Activated CD4-positive, alpha-beta T cell treated with anti-CD3 and anti-CD28 coated beads, Interleukin-2, amount 50 U/mL, for 48 hours (primary cell): ENCODE results near the gene NOS3.
"Not testable (repeated sequence)": the region's sequence is repeated elsewhere in the genome, so short reads cannot be mapped to it uniquely, and the experiment has no call there.

Source experiments
- DNase-seq, 2 experiments: peaks; one replicate each; pipeline ENCODE4 v3.0.0-alpha.2; 2020

Gene NOS3

DNA sequence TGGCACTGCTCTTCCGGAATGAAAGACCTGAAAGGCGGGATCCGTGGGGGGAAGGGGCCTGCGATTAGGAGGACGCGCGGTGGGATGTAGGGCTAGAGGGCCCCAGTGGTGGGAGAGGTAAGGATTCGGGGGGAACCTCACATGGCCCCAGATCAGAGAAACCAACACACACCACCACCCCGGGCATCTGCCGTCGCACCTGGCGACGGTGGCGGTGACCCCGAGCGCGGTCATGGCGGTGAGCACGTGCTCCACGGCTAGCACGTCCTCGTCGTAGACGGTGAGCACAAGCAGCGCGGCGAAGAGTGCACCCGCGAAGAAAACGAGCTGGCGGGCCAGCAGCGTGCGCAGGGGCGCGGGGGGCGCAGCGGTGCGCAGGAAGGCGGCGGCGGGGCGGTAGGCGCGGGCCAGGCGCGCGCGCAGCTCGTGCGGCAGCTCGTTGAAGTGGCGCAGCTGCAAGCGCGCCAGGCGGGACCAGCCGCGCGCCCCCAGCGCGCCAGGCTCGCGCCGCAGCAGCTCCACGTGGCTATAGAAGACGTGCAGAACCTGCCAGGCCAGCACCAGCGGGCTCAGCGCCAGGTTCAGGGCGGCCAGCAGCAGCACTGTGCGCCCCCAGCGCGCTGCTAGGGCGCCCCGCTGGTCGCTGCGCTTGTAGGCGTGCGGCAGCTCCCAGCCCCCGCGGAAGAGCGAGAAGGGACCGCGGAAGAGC, 27.8 kb downstream of the NOS3 start:
- peak in 1 of 2 experiments; percentile 51 for DNase-seq

DNA sequence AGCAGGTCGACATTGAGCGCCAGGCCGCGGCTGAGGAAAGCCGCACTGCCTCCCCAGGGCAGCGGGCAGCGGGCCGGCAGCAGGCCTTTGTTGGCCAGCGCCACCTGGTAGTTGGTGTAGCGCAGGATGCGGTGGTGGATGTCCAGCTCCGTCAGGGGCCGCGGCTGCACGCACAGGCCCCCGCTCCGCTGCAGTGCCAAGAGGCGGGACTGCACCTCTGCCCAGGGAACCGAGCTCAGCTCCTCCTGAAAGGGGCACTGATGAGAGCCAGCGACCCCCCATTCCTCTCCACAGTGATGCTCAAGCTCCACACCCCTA, 28.3 kb downstream of the NOS3 start:
- no peak for DNase-seq

DNA sequence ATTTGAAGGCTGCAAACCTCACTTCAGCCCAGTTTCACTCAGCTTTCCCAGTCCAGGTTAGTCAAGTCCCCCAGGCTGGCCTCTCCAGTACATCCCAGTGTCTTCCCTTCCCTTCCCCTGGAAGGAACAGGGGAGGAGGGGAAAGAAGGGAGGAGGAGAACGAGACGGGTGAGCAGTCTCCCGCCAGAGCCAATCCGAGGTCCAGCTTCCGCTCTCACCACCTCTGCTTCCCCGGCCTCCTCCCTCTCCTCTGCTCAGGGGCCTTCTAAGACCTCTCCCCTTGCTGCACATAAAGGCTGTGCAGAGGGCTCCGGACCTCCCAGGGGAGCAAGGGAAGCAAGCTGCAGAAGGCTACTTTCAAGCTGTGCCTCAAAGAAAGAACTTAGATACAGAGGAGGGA, 29.4 kb downstream of the NOS3 start:
- no peak for DNase-seq

DNA sequence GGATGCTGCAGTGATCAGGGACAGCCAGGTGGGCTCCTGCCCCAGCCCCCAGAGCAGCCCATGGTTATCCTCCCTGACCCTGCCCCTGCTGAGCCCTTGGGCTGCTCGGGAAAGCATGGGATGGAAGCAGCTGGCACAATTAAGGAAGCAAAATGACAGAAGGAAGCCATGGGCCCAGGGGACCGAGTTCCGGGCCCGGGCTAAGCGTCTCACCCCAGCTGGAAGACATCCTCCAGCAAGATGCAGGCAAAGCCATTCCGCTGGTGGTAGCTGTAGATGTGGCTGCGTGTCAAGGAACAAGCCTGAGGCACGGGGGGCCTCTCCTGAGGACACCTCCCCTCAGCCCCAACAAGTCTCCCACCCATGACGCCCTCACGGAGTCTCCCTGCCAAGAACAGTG, 32.4 kb downstream of the NOS3 start:
- DNase-seq = no peak

DNA sequence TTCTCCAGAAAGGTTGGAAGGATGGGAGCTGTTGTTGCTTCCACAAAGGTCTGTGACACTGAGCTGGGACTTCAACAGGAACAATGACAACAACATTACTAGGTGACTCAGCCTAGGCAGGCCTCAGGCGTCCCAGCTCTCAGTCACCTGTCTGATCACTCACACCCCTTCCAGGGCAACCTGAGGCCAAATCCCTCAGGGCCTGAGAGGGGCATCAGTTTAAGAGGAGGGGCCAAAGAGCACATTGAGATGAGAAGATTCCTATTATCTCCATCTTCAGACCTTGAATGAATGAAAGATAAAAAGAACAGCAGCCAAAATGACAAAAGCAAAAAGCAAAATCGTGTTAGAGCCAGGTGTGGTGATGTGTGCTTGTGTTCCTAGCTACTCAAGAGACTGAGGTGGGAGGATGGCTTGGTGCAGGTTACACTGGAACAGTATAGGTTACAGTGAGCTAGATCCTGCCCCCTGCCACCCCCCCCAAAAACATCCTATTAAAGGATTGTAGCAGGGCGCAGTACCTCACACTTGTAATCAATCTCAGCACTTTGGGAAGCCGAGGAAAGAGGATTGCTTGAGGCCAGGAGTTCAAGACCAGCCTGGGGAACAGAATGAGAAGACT, 33.7 kb downstream of the NOS3 start, which contains the start of gene ATG9B:
Gene ATG9B (minus strand): TSS at position 60 of the 622 bp plus-strand sequence. CDS start 71 bp downstream, outside the sequence.
- DNase-seq = no peak

DNA sequence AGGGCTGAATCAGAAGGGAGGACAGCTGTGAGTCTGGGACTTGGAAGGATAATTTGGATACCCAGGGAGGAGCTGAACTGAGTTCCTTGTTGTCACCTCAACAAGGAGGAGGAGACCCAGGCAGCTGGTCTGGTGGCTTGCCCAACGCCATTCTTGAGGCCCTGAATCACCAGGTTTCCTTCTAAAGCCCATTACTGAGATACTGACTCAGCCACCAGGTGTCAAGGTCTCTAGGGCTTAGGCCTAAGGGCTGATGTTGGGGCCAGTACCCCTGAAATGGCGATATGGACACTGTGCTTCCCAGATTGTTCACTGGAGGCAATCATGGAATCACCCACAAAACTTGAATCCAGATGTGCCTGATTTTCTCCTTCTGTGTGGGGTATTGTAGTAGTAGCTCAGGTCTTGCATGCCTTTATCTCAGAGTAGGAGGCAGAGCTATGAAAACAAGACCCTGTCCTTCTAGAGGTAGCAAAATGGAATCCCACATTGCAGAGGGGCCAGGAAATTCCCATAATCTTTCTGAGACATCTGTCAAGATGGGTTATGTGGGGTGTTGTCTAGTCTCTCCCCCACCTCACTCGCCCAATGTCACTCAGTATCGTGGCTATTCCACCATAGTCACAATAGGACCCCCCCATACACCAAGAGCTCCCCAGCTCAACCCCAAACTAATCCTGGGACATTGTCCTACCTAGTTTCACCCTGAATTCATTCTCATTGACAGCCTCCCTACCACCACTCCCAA, 35.3 kb downstream of the NOS3 start:
- DNase-seq = no peak

DNA sequence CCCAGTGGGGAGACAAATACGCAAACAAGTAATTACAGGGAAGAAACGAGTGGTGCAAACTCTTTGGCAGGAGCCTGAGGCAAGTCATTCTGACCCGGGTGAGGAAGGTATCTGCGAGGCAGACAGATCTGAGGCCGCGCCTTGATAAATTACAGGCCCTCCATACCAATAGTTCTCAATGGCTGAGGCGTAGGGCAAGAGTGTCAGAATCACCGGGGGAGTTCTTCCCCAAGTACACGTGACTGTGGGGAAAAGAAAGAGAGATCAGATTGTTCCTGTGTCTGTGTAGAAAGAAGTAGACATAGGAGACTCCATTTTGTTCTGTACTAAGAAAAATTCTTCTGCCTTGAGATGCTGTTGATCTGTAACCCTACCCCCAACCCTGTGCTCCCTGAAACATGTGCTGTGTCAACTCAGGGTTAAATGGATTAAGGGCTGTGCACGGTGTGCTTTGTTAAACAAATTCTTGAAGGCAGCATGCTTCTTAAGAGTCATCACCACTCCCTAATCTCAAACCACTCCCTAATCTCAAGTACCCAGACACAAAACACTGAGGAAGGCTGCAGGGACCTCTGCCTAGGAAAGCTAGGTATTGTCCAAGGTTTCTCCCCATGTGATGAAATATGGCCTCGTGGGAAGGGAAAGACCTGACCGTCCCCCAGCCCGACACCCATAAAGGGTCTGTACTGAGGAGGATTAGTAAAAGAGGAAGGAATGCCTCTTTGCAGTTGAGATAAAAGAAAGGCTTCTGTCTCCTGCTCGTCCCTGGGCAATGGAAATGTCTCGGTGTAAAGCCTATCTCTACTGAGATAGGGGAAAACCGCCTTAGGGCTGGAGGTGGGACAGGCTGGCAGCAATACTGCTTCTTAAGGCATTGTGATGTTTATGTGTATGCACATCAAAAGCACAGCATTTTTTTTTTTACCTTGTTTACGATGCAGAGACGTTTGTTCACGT, 36.2 kb downstream of the NOS3 start:
- DNase-seq = not testable (repeated sequence)

DNA sequence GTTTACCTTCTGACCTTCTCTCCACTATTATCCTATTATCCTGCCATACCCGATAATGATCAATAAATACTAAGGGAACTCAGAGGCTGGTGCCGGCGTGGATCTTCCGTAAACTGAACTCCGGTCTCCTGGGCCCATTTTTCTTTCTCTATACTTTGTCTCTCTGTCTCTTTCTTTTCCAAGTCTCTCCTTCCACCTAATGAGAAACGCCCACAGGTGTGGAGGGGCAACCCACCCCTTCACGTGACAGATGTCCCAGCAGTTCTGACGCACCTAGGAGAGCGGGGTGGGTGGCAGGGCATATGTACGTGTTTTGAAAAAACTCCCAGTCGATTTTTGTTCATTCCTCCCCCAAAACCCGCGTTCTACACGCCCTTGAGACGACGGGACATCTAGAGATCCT, 36.9 kb downstream of the NOS3 start:
- not testable (repeated sequence) for DNase-seq

DNA sequence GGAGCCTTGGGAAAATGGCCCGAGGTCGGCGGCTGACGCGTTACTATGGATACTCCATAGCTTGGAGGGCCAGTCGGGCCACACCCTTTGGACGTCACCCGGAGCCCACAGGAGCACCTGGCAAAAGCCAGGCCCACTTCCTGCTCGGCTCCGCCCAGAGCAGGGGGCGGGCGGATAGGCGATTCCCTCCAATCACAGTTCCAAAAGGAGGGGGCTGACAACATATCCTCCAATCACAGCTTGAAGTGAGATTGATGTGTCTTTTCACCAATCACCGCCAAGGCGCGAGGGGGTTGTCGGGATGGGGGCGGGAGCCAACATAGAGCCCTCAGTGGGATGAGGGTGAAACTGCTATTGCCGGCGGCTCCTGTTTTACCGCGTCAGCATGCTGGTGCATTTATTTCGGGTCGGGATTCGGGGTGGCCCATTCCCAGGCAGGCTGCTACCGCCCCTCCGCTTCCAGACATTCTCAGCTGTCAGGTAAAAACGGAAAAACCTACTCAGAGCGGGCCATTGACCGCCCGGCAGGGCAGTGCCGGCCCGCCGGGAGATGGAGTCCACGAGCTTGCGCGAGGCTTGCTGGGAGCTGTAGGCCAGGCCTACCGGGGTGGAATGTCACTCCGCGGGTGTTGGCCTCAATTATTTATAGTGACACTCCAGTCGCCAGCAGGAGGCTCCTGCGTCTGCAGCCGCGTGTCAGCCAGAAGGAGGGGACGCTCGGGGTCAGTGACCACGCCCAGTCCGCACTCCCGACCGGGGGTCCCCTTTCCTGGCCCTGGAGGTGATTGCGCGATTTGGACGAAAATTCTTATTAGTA, 37.5 kb downstream of the NOS3 start, which contains the start of gene ABCB8:
Gene ABCB8 (plus strand): TSS at position 320 of the 817 bp plus-strand sequence. CDS start 66 bp downstream, at position 386.
- peak; percentile 98 to 99 for DNase-seq

DNA sequence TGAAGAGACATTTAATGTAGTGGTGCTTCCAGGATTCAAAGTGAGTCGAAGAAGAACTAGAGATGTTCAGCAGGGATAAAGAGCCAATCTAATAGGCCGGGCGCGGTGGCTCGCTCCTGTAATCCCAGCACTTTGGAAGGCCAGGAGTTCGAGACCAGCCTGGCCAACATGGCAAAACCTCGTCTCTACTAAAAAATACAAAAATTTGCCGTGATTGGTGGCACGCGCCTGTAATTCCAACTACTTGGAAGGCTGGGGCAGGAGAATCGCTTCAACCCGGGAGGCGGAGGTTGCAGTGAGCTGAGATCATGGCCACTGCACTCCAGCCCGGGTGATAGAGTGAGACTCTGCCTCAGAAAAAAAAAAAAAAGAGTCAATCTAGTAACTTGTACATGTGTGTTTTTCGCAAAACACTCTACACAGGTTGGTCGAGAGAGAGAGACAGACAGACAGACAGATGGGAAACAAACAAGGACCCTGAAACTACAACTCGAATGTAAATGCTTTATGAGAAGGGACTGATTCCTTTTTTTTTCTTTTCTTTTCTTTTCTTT, 38.2 kb downstream of the NOS3 start:
- no peak for DNase-seq

DNA sequence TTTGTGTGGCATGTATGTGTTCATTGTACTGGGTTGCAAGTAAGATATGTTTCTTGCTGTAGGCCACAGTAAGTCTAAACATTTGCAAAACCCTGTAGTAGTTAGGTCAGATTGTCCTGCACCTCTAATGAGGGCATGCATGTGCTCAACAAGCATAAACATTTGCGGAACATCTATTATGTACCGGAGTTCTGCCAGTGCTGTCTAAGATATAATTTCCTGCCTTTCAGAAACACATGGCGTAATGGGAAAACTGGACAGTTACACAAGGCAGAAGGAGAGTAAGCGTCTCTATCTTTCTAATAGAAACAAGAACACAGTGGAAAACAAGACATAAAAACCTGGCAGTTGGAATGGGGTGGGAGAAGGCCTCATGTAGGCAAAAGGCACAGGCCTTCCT, 40.2 kb downstream of the NOS3 start:
- no peak for DNase-seq

DNA sequence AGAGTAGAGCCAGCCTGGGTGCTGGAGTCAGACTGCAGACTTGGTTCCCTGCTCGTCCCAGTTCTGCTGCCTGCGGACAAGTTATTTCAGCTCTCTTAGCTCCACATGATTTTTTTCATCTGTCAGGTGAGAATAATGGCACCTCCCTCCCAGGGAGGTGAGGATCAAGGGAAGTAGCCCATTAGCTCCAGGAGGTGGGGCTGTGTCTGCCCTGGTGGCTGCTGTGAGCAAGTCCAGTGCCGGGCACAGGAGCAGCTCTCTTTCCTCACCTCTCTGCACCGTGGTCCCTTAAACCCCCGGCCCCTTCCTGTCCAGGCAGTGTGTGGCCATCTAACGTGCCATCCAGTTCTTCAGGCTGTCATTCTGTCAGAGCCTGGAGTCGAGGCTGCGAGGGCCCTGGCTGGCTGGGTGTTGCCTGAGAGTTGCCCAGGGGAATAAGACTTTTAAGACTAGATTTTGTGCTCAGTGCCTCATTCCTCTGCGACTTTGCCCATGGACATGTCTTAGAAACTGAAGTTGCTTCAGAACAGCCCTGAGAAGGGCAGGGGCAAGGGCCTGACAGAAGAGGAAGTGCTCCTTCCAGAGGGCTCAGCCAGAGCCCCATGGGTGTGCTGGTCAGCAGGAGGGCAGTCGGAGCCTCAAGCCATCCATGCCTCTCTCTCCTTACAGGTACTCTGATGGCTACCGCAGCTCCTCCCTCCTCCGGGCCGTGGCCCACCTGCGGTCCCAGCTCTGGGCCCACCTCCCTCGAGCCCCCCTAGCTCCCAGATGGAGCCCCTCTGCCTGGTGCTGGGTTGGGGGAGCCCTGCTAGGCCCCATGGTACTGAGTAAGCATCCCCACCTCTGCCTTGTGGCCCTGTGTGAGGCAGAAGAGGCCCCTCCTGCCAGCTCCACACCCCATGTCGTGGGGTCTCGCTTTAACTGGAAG, 42.4 kb downstream of the NOS3 start:
- no peak for DNase-seq

DNA sequence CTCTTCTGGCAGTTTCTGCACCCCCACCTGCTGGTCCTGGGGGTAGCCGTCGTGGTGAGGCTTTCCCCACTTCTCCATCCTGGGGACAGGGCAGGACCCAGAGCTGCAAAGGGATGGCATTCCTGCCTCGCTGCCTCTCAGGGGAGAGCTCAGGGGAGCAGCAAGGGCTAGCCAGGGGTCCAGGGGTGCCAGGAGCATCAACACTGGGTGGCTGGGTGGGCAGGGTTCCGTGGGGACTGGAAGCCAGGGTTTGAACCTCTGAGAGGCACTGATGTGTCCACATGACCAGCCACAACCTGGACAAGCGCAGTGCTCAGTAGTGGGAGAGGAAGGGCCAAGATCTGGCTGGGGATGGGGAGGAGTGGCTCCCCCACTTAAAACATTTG, 43.0 kb downstream of the NOS3 start:
- DNase-seq = no peak

DNA sequence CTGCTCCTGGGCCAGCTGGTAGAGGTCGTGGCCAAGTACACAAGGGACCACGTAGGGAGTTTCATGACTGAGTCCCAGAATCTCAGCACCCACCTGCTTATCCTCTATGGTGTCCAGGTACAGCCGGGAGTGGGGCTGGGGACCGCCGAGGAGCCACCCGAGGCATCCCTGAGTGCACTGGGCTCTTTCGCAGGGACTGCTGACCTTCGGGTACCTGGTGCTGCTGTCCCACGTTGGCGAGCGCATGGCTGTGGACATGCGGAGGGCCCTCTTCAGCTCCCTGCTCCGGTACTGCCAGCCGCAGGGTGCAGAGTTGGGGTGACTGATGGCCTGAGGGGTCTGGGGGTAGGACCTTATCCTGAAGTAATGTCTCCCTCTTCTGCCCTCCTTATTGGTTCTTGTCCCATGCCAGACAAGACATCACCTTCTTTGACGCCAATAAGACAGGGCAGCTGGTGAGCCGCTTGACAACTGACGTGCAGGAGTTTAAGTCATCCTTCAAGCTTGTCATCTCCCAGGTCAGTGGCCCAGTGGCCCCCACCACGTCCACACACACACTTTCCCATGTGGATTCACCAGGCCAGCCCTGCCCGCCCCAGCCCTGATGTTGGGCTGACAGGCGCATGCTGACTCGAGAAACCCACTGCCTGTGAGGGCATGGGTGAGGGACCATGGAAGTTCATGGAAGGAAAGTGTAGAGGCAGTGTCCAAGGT, 43.7 kb downstream of the NOS3 start:
- no peak for DNase-seq

DNA sequence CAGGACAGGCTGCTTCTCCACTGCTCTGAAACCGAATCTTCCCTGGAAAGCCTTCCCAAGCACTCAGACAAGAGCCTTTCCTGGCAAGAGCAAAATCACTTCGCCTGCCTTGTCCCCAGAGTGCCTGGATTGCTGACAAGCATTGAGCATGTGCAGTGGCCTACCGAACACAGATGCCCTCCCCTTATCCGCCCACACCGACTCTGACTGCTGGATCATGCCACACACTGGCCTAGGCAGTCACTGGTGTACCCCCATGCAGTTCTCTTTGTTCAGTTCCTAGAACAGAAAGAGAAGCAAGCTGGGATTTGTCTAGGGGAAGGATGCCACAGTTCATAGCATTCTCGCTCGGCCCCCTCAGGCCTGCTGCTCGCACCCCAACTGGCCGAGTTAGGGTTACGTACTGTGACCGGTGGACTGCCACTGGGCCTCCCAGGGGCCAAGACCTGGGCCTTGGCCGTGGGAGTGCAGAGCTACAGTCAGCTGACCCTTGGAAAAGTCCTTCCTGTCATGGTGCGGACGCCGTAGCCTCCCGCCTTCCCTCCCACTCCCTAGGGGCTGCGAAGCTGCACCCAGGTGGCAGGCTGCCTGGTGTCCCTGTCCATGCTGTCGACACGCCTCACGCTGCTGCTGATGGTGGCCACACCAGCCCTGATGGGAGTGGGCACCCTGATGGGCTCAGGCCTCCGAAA, 44.4 kb downstream of the NOS3 start:
- DNase-seq = no peak

DNA sequence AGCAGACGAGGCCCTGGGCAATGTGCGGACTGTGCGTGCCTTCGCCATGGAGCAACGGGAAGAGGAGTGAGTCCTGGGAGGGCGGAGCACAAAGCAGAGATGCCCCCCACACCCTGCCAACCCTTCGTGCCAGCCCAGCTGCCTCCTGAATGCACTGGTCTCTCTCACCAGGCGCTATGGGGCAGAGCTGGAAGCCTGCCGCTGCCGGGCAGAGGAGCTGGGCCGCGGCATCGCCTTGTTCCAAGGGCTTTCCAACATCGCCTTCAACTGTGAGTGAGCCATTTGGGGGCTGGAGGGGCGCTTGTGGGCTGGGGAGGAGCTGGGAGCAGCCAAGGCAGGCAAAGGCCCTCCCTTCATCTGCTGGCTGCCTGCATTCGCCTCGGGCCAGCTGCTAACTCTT, 45.1 kb downstream of the NOS3 start:
- DNase-seq = no peak

DNA sequence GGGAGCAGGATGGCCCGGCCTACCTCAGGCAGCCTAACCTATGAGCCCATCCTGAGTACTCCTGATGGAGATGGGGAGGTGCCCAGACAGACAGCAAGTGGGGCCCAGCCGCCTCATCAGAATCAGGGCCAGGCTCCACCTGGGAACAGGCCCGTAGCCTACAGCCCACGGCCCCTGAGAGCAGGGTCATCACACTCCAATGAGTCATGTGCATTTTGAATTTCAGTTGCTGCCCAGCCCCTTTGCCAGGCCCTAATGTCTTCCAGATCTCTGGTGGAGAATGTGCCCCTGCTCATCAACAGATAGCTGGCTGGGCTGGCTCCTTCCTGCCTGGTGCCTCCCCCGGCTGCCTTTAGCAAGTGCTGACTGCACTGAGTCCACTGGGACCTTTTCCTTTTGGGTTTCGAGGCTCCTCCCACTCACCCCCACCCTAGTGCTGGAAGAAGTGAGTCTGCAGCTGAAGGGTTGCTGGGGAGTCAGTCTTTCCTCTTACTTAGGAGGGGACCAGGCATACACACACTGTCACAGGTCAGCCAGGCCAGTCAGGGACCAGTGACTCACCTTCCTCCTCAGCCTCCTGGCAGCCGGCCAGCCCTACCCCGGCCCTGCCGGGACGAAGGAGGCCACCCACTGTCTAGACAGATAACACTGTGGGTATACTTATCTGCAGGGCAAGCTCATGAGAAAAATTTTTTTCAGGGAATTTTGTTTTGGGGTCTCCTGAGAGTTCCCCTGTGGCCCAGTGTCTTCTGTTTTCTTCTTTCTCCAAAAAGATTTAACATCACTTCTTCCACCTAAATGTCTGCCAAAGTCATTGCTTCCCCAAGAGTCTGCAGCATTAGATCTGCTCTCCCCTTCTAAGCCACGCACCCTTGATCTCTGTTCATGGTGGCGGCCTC, 48.4 kb downstream of the NOS3 start:
- peak; percentile 85 to 91 for DNase-seq
